ENCODE results near the gene CNBD2. TPM values are rescaled to one million over a fixed set of nuclear protein-coding genes. Genes with fewer than 3 reads are reported as not detected.
"Not testable (repeated sequence)": the region's sequence is repeated elsewhere in the genome, so short reads cannot be mapped to it uniquely, and the experiment has no call there.

The CNBD2 gene
- total and polyA plus RNA-seq, 7 donors, result 1.7 to 14.6 (median 7.1) TPM

GRCh38 chr20:35954907-35955251 lies 13.5 kb upstream of the CNBD2 start:
- H3K4me3 ChIP-seq, result peak overlapping the region; percentile 85 to 96 (median 92)

GRCh38 chr20:35956616-35957015 lies 11.8 kb upstream of the CNBD2 start:
- intact Hi-C loops (cut with DNase I), result no loop called here
- DNase-seq, result no peak
- H3K27me3 ChIP-seq, result no peaks in the 10 kb centered on the region
- no peak for TF ChIP-seq POLR2A (IDR thresholded peaks at IDR 0.05)
- TF ChIP-seq EP300 (IDR thresholded peaks at IDR 0.05), result no peak
- TF ChIP-seq, protein P1, sequence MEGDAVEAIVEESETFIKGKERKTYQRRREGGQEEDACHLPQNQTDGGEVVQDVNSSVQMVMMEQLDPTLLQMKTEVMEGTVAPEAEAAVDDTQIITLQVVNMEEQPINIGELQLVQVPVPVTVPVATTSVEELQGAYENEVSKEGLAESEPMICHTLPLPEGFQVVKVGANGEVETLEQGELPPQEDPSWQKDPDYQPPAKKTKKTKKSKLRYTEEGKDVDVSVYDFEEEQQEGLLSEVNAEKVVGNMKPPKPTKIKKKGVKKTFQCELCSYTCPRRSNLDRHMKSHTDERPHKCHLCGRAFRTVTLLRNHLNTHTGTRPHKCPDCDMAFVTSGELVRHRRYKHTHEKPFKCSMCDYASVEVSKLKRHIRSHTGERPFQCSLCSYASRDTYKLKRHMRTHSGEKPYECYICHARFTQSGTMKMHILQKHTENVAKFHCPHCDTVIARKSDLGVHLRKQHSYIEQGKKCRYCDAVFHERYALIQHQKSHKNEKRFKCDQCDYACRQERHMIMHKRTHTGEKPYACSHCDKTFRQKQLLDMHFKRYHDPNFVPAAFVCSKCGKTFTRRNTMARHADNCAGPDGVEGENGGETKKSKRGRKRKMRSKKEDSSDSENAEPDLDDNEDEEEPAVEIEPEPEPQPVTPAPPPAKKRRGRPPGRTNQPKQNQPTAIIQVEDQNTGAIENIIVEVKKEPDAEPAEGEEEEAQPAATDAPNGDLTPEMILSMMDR (IDR thresholded peaks at IDR 0.05), result no peak
- no peak for TF ChIP-seq POLR2AphosphoS5 (IDR thresholded peaks at IDR 0.05)
- H3K36me3 ChIP-seq, result no peaks in the 10 kb centered on the region
- H3K27ac ChIP-seq, result no peak overlapping the region
- H3K4me1 ChIP-seq, result peaks cover 0 to 30% (median 24%) of the 10 kb centered on the region in 4 donors
- H3K4me3 ChIP-seq, result no peak overlapping the region
- H3K9me3 ChIP-seq, result no peaks in the 10 kb centered on the region

More at GRCh38 chr20:35954907-35955251, 13.5 kb upstream of the CNBD2 start:
- TF ChIP-seq POLR2AphosphoS5 (IDR thresholded peaks at IDR 0.05) (no peak), POLR2A (IDR thresholded peaks at IDR 0.05) (no peak), EP300 (IDR thresholded peaks at IDR 0.05) (no peak)
- TF ChIP-seq, protein P1 (IDR thresholded peaks at IDR 0.05), result no peak
- no peak for DNase-seq
- no peaks in the 10 kb centered on the region for H3K36me3 ChIP-seq
- peak overlapping the region; percentile 97 to 98 (median 98) for H3K27ac ChIP-seq
- intact Hi-C loops (cut with DNase I), result loop anchor here (5.0 kb wide), 1 partner anchor 213 kb away; the partner anchor contains the start of gene RBM39
- H3K9me3 ChIP-seq, result no peaks in the 10 kb centered on the region
- H3K4me1 ChIP-seq, result peaks cover 0 to 31% (median 24%) of the 10 kb centered on the region in 4 donors
- no peaks in the 10 kb centered on the region for H3K27me3 ChIP-seq
- WGBS, 2 donors, result 0 to 1% methylated on average over 19 of the region's 19 CpGs

- H3K9me3 ChIP-seq; H3K27me3 ChIP-seq; H3K27ac ChIP-seq; H3K36me3 ChIP-seq; intact Hi-C loops (cut with DNase I); H3K4me3 ChIP-seq; DNase-seq: not testable (repeated sequence)
- 81 to 87% methylated on average over 6 of the region's 6 CpGs for WGBS, 2 donors
- peaks cover 0 to 12% (median 6%) of the 10 kb centered on the region in 4 donors for H3K4me1 ChIP-seq
These were observed 9.1 kb upstream of the CNBD2 start for GRCh38 chr20:35959291-35959690.

GRCh38 chr20:35963878-35964277 lies 4.5 kb upstream of the CNBD2 start:
- intact Hi-C loops (cut with DNase I), result no loop called here
- Histone ChIP-seq H3K36me3 (no peaks in the 10 kb centered on the region), H3K27ac (no peak overlapping the region), H3K4me1 (no peaks in the 10 kb centered on the region), H3K9me3 (no peaks in the 10 kb centered on the region), H3K27me3 (no peaks in the 10 kb centered on the region), H3K4me3 (no peak overlapping the region)
- 56 to 72% methylated on average over 4 of the region's 4 CpGs for WGBS, 2 donors
- TF ChIP-seq, protein P1 (IDR thresholded peaks at IDR 0.05), result no peak
- DNase-seq, result no peak

DNA sequence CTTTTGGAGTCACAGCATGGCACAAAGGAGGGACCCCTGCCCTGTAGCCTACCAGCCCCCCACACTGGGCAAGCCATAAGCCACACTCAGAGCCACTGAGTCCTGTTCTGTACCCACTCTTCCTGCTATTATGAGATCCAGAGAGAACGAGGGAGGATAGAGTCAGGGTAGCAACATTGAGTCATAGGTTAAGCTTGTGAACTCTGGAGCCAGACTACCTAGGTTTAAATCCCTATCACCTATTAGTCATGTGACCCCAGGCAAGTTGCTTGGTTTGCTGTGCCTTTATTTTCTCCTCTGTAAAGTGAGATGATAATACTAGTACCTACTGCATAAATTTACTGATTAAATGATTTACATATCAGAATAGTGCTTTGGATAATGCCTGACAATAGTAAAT lies 540 bp downstream of the CNBD2 start:
- TF ChIP-seq POLR2AphosphoS5 (IDR thresholded peaks at IDR 0.05) (no peak), EP300 (IDR thresholded peaks at IDR 0.05) (no peak), POLR2A (IDR thresholded peaks at IDR 0.05) (no peak)
- TF ChIP-seq, protein P1 (IDR thresholded peaks at IDR 0.05), result no peak
- WGBS, 2 donors, result 50 to 71% methylated on average over 1 of the region's 1 CpG
- intact Hi-C loops (cut with DNase I), result no loop called here

More for the DNA sequence above, 540 bp downstream of the CNBD2 start:
- Histone ChIP-seq H3K36me3 (no peaks in the 10 kb centered on the region), H3K4me3 (no peak overlapping the region), H3K27ac (no peak overlapping the region), H3K4me1 (peaks cover 0 to 6% (median 0%) of the 10 kb centered on the region in 4 donors), H3K9me3 (peaks cover 0 to 5% (median 0%) of the 10 kb centered on the region in 4 donors), H3K27me3 (no peaks in the 10 kb centered on the region)
- DNase-seq, result no peak

Measured in sigmoid colon (tissue), 7 donors.